ENCODE data around the gene C12orf75.
"Not testable (repeated sequence)": the region's sequence is repeated elsewhere in the genome, so short reads cannot be mapped to it uniquely, and the experiment has no call there.

Gene C12orf75

GRCh38 chr12:105330283-105330930 is at the start of gene C12orf75:
Gene C12orf75, plus strand, starts transcription at chr12:105330691. Its CDS starts 201 bp downstream, at chr12:105330892.
- DNase-seq (ENCODE audit: low read depth, low spot score): peak; percentile 92

DNA sequence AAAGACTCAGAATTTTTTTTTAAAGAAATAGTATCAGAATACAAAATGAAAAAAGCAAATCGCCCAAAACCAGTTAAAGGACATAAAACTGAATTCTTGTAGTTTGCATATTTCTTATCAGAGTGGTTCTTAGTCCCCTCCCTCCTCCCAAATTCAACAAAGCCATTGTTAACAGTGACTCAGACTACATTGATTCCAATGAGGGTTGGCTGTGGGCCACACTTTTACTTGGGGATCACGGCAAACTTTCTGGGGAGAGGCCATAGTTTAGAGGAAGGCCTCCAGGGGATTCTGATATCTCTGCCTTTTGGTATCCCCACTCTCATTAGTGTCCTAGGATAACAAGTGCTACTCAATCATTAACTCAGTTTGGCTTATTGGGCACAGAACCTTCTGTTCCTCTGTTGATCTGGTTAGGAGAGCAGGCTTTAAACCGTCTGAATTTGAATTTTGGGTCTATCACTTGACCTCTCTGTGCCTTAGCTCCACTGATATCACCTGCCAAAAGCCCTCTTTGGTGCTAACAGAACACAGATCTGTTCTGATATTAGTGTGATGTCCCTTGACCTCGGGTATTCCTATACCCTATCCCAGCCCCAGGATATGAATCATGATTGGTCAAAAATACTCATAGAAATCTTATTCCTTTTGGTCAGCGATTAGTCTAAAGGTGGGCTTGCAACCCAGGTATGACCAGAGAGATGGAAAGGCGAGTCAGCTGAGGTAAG is 49.4 kb upstream of the C12orf75 start:
- peak; percentile 13 for DNase-seq (ENCODE audit: low read depth, low spot score)

- DNase-seq (ENCODE audit: low read depth, low spot score): no peak
Measured at GRCh38 chr12:105281694-105282049, 48.8 kb upstream of the C12orf75 start.

DNA sequence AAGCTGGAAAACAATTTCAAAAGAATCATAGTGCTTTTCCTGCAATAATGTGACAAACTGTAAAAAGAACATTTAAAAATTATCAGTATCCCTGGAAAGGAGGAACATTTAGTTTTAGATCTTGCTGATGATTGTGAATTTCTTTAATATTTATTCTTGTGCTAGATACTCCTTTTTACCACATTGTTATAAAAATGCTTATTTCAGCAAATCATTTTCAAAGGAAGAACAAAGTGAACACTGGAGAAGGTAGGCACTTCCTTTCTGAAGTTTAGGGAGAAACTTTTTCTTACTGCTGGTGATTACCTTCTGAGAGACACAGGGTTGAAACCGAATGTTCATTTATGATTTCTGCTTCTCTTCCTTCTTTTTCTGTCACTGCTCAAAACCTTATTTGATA is 45.1 kb upstream of the C12orf75 start:
- no peak for DNase-seq (ENCODE audit: low read depth, low spot score)

DNA sequence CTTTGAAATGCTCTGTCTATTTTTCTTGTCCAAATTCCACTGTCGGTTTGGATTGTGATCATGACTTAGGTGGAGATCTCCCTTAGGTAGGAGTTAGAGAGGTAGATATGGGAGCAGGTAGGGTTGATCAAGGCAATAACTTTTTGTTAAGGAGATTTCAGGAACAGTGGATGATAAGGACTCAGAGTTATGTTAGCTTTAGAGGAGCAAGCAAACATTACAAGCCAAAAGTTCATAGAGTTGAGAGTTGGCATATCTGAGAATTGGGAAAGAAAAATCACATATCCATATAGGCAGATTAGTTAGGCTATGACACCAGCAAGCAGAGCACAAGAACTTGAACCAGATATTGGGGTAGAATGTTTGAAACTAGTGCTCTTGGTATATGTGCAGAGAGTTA is 43.1 kb upstream of the C12orf75 start:
- DNase-seq (ENCODE audit: low read depth, low spot score): no peak

DNA sequence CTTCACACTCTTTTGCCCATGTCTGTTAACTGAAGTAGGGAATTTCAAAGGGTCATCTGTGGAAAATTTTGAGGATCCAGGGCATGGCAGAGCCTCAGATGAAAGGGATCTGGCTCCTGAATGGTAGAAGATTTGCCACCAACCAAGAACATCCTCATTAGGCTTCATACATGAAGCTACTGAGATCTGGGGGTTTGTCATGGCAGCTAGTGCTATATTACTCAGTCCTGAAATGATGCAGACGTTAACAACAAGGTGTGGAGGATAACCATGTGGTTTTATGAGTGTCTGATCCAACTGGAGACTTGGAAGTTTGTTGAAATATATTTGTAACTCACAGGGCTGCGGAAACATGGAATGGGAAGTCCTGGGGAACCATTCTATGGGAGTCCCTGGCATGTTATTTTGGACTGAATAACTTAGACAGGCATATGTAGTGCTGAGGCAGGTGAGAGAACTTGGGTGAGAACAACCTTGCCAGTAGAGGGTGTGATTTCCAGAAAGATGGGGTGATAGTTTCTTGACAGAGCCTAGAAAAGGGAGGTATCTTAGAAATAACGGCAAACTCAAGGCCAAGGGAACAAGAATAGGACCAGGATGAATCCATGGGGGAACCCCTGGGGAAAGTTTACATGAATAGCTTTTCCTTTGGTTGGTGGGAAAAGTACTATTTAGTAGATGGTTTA is 42.0 kb upstream of the C12orf75 start:
- DNase-seq (ENCODE audit: low read depth, low spot score): no peak

DNA sequence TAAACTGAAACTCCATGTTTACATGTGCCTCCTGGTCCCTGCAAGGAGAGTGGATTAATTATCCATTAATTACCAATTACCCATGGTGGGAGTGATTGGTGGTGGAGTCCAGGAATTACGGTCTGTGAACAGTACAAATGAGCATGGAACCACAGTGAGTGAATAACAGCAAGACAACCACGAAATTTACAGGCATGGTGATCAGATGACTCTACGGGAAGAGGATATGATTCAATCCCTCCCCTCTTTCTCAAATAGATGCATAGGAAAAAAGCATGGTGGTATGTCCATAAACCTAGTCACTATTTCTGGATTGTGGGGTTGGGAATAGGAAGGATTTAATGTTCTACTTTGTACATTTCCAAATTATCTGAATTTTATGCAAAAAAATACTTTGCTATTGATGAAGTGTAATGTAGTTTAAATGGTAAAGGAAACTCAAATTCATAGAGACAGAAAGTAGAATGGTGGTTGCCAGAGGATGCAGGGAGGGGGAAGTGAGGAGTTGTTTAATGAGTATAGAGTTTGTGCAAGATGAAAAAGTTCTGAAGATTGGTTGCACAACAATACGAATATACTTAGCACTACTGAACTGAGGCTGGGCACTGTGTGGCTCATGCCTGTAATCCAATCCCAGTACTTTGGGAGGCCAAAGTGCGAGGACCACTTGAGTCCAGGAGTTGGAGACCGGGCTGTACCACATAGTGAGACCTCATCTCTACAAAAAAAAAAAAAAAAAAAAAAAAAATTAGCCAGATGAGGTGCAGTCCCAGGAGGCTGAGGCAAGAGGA is 41.2 kb upstream of the C12orf75 start:
- DNase-seq (ENCODE audit: low read depth, low spot score): no peak

- no peak for DNase-seq (ENCODE audit: low read depth, low spot score)
Measured at GRCh38 chr12:105291531-105291930, 39.0 kb upstream of the C12orf75 start.

GRCh38 chr12:105292705-105293104 is 37.8 kb upstream of the C12orf75 start:
- no peak for DNase-seq (ENCODE audit: low read depth, low spot score)

DNA sequence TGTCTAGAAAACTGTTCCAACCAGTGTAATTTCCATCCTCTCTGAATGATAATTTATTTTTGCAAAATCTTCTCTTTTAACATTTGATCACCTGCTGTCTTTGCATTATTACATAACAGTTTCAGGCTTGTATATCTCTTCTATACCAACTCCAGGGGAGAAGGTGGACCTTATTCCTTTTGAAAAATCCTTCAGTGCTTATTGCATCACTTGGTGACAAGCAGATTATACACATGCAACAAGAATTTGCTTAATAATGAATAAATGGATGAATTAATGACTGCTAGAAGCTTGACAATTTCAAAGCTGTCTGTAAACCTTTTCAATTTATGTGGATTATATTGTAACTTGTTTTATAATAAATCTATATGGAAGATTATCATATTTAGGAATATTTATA is 37.3 kb upstream of the C12orf75 start:
- no peak for DNase-seq (ENCODE audit: low read depth, low spot score)

DNA sequence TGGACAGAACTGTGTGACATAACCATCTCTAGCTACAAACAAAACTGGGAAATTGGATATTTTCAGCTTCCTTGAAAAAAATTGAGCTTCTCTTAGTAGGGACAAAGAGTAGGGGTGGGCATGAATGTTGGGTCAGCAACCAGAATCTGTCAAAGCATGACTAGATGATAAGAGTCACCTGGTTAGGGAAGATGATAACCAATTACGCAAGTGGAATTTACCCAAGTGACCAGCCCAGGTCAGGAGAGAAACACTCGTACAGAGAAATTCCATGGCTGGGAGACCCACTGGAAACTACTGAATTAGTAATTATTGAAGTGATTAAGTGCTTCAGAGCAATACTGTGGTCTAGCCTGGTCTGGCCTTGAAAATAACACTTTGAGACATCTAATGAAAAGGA is 36.3 kb upstream of the C12orf75 start:
- DNase-seq (ENCODE audit: low read depth, low spot score): no peak

GRCh38 chr12:105294886-105295479 is 35.5 kb upstream of the C12orf75 start:
- no peak for DNase-seq (ENCODE audit: low read depth, low spot score)

GRCh38 chr12:105296116-105297089 is 34.1 kb upstream of the C12orf75 start:
- no peak for DNase-seq (ENCODE audit: low read depth, low spot score)

DNA sequence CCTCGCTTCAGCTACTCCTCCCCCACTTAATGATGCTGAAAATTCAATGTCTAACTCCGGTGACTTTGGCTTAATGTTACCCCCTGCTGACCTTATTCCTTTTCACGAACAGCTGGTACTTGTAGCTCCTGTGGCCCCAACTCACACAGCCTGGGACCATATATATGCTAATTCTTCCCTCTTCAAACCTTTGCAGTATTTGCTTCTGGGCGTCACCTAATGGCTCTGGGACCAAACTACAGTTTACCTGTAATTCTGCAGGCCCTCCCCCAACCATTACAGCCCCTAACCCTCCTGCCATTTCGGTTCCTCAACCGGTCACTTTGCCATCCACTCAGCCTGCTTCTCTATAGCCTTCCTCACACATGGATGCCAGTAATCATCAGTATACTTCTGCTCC is 29.6 kb upstream of the C12orf75 start:
- DNase-seq (ENCODE audit: low read depth, low spot score): no peak

- DNase-seq (ENCODE audit: low read depth, low spot score): peak; percentile 26
Measured at GRCh38 chr12:105301696-105302095, 28.8 kb upstream of the C12orf75 start.

DNA sequence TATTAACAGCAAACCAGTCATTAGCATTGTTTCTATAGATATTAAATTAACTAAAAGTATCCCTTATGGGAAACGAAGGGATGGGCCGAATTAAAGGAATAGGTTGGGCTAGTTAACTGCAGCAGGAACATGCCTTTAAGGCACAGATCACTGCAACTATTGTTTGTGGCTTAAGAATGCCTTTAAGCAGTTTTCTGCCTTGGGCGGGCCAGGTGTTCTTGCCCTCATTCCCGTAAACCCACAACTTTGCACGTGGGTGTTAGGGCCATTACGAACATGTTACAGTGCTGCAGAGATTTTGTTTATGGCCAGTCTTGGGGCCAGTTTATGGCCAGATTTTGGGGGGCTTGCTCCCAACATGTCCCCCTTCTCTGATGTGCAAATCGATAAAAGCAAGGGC is 27.5 kb upstream of the C12orf75 start:
- not testable (repeated sequence) for DNase-seq (ENCODE audit: low read depth, low spot score)

DNA sequence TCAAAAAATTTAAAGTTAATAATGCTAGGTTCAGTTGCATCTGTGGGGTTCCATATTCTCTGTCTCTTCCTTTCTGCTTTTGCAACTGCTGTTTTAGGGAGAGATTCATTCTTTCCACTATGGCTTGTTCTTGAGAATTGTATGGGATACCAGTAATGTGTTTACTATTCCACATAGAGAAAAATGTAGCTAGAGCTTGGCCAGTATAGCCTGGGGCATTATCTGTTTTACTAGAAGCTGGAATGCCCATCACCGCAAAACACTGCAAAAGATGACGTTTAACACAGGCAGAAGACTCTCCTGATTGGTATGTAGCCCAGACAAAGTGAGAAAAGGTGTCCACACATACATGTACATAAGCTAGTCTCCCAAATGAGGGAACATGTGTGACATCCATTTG is 25.9 kb upstream of the C12orf75 start:
- not testable (repeated sequence) for DNase-seq (ENCODE audit: low read depth, low spot score)

- not testable (repeated sequence) for DNase-seq (ENCODE audit: low read depth, low spot score)
Measured at GRCh38 chr12:105307601-105308314, 22.7 kb upstream of the C12orf75 start.

GRCh38 chr12:105308839-105309238 is 21.7 kb upstream of the C12orf75 start:
- DNase-seq (ENCODE audit: low read depth, low spot score): not testable (repeated sequence)

GRCh38 chr12:105309384-105309783 is 21.1 kb upstream of the C12orf75 start:
- not testable (repeated sequence) for DNase-seq (ENCODE audit: low read depth, low spot score)
